RWPE2 (cell line): ENCODE data around the gene SGSM2.

Experiments used
- ATAC-seq: fragments of 200-7000 bp; cut with Tn5 transposase; 3 replicates; pipeline ENCODE4 v1.9.1; 2021; ENCODE audit warnings: low read depth
- DNase-seq: peaks from one replicate; pipeline ENCODE4 v3.0.0-alpha.2; 2020; ENCODE audit warnings: low spot score
- H3K27ac ChIP-seq: fragments of 450-650 bp; 2 replicates; pipeline ENCODE4 v1.5.1; 2017; ENCODE audit warnings: mild to moderate bottlenecking; ENCODE audit not compliant: poor library complexity, severe bottlenecking
- H3K27me3 ChIP-seq: fragments of 250-450 bp; sonication (Bioruptor Pico); 2 replicates; pipeline ENCODE4 v1.5.1; 2021; ENCODE audit warnings: mild to moderate bottlenecking, moderate library complexity; ENCODE audit not compliant: insufficient read depth, poor library complexity, severe bottlenecking
- H3K36me3 ChIP-seq: fragments of 250-450 bp; sonication (Bioruptor Pico); 2 replicates; pipeline ENCODE4 v1.5.1; 2020; ENCODE audit warnings: low read depth, mild to moderate bottlenecking, moderate library complexity
- H3K4me1 ChIP-seq: fragments of 250-450 bp; sonication (Bioruptor Pico); 2 replicates; pipeline ENCODE4 v1.5.1; 2021; ENCODE audit warnings: mild to moderate bottlenecking, moderate library complexity; ENCODE audit not compliant: insufficient read depth, poor library complexity, severe bottlenecking
- H3K4me3 ChIP-seq: fragments of 250-450 bp; sonication (Bioruptor Pico); 2 replicates; pipeline ENCODE4 v1.5.1; 2021; ENCODE audit warnings: mild to moderate bottlenecking, moderate library complexity; ENCODE audit not compliant: severe bottlenecking
- H3K9me3 ChIP-seq: fragments of 250-450 bp; sonication (Bioruptor Pico); 2 replicates; pipeline ENCODE4 v1.5.1; 2021; ENCODE audit warnings: mild to moderate bottlenecking, moderate library complexity; ENCODE audit not compliant: severe bottlenecking
- TF ChIP-seq, protein P1 (sequence below): fragments of 450-650 bp; IDR thresholded peaks from one replicate; pipeline ENCODE4 v1.5.1; 2017; ENCODE audit warnings: mild to moderate bottlenecking, moderate library complexity; ENCODE audit not compliant: poor library complexity, severe bottlenecking

SGSM2 gene

DNA sequence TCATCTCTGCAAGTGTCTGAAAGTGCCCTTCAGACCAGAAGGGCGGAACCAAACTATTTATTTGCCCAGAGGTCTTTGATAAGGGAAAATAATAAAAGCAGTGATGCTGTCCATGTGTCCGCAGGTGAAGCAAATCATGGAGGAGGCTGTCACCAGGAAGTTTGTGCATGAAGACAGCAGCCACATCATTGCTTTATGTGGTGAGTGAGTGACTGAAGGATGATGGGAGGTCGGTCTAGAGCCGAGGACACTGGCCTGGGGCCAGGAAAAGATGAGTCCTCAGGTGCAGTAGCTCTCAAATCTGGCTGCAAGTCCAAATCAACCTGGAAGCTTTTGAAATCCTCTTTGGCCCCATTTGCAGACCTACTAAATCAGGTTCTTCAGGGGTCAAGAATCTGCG, 6.1 kb downstream of the SGSM2 start:
- DNase-seq = no peak

DNA sequence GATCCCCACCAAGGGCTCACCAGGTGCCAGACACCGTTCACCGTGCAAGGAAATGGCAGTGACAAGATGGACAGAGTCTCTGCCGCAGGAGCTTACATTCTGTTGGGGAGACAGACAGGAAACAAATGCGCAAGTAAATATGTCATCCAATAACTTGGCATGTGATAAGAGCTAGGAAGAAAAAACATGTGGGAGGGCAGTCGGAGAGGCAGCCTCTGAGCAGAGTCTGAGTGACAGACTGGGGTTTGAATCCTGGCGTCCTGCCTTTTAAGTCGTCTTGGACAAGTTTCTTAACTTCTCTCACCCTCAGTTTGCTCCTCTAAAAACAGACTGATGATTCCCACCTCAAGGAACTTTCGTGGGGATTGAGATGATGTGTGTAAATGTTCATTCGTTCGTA, 7.2 kb downstream of the SGSM2 start:
- Histone ChIP-seq H3K4me1 (peaks cover 8% of the 10 kb centered on the region), H3K27me3 (no peaks in the 10 kb centered on the region), H3K9me3 (no peaks in the 10 kb centered on the region), H3K4me3 (no peak overlapping the region), H3K27ac (no peak overlapping the region), H3K36me3 (peaks cover 29% of the 10 kb centered on the region)
- DNase-seq (no peak), ATAC-seq (no peak)
- TF ChIP-seq, protein P1, sequence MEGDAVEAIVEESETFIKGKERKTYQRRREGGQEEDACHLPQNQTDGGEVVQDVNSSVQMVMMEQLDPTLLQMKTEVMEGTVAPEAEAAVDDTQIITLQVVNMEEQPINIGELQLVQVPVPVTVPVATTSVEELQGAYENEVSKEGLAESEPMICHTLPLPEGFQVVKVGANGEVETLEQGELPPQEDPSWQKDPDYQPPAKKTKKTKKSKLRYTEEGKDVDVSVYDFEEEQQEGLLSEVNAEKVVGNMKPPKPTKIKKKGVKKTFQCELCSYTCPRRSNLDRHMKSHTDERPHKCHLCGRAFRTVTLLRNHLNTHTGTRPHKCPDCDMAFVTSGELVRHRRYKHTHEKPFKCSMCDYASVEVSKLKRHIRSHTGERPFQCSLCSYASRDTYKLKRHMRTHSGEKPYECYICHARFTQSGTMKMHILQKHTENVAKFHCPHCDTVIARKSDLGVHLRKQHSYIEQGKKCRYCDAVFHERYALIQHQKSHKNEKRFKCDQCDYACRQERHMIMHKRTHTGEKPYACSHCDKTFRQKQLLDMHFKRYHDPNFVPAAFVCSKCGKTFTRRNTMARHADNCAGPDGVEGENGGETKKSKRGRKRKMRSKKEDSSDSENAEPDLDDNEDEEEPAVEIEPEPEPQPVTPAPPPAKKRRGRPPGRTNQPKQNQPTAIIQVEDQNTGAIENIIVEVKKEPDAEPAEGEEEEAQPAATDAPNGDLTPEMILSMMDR = no peak

More for the DNA sequence above, 6.1 kb downstream of the SGSM2 start:
- H3K4me3 ChIP-seq = no peak overlapping the region
- H3K4me1 ChIP-seq = peaks cover 9% of the 10 kb centered on the region
- TF ChIP-seq, protein P1 = no peak
- ATAC-seq = no peak
- H3K9me3 ChIP-seq = no peaks in the 10 kb centered on the region
- H3K27ac ChIP-seq = no peak overlapping the region
- H3K27me3 ChIP-seq = no peaks in the 10 kb centered on the region
- peaks cover 29% of the 10 kb centered on the region for H3K36me3 ChIP-seq

DNA sequence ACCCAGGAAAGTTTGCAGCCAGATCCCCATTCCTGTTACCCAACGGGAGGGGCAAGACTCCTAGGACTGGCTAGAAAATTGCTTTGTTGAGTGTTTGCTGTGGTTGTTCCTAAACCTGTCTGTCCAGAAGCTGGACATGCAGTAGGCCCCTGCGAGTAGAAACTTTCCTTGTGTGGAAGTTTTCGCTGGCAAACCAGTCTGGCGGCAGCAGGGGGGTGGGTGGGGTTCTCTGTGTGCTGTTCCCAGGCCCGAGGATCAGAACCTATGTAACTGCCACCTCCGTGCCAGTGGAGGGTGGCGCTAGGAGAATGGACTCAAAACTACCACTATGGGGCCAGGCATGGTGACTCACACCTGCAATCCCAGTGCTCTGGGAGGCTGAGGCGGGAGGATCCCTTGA, 9.2 kb downstream of the SGSM2 start:
- H3K27me3 ChIP-seq = no peaks in the 10 kb centered on the region
- H3K4me1 ChIP-seq = peaks cover 8% of the 10 kb centered on the region
- no peak for ATAC-seq
- TF ChIP-seq, protein P1 = no peak
- peaks cover 24% of the 10 kb centered on the region for H3K36me3 ChIP-seq
- no peak overlapping the region for H3K27ac ChIP-seq
- H3K9me3 ChIP-seq = no peaks in the 10 kb centered on the region
- H3K4me3 ChIP-seq = no peak overlapping the region
- no peak for DNase-seq

DNA sequence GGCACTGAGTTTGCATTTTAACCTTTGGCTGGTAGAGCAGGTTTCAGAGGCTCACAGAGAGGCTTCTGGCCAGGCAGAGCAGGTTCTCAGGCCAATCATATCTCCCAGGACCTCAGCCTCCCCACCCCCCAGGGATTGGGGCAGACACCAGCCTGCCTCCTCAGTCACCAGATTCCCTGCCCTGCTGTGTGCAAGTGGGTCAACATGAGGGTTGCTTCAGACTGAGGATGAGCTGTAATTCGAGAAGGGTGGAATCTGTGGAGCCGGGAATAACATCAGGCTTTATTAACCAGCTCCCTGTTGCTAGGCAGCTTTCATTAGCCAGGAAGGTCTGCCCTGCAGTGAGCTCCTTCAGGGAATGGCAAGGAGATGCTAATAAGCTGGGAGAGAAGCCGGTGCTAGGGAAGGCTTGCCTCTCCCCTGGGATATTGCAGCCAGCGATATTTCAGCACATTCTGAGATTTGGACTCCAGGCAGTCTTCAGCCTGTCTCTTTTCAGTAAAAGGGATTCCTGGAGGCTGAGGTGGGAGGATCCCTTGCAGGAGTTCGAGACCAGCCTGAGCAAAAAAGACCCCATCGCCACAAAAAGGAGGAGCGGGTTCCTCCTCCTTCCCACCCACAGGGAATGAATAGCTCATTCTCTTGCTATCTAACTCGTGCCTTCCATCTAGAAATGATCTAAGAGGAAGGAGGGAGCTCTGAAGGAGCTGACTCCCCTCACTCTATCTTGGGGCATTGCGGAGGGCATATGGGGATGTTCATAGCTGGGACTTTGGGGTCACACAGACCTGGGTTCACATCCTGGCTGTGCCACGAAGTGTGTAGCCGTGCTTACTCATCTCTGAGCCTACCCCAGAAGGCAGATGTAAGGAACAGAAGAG, 10.7 kb downstream of the SGSM2 start:
- H3K27ac ChIP-seq = peak overlapping the region; percentile 4
- TF ChIP-seq, protein P1 = no peak
- DNase-seq (no peak), ATAC-seq (peak; percentile 95)
- H3K27me3 ChIP-seq = no peaks in the 10 kb centered on the region
- peaks cover 8% of the 10 kb centered on the region for H3K4me1 ChIP-seq
- H3K9me3 ChIP-seq = no peaks in the 10 kb centered on the region
- H3K4me3 ChIP-seq = no peak overlapping the region
- peaks cover 15% of the 10 kb centered on the region; the same call in 1 of the 2 replicates for H3K36me3 ChIP-seq

DNA sequence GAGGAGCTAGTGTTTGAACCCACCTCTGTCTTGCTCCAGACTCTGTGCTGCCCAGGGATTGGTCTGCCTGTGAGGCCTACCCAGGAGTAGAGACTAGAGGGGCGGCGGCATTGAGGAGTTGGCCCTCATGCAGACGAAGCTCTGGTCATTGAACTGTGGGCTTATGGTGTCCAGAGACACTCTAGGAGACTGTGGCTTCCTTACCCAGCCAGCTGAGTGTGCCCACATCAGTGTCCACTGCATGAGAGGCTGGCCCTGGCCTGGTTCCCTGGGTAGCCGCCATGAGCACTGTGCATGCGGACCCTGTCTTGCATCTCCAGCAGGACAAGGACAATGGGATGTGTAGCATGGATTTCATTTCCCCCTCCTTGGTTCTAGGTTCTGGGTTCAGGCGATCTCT, 14.0 kb downstream of the SGSM2 start:
- H3K27me3 ChIP-seq = no peaks in the 10 kb centered on the region
- no peak overlapping the region for H3K4me3 ChIP-seq
- H3K4me1 ChIP-seq = peaks cover 11% of the 10 kb centered on the region
- H3K36me3 ChIP-seq = no peaks in the 10 kb centered on the region; the same call in 1 of the 2 replicates
- TF ChIP-seq, protein P1 = no peak
- no peaks in the 10 kb centered on the region for H3K9me3 ChIP-seq
- no peak for DNase-seq
- H3K27ac ChIP-seq = no peak overlapping the region
- no peak for ATAC-seq
